GM19035 (cell line): Measurements from ENCODE around the gene PAXIP1.
A peak's percentile ranks its signal among the peaks of the same experiment; 100 is the strongest.
"Not testable (repeated sequence)": the region's sequence is repeated elsewhere in the genome, so short reads cannot be mapped to it uniquely, and the experiment has no call there.

Source experiments
- ATAC-seq: cut with Tn5 transposase; IDR thresholded peaks from one replicate; pipeline ENCODE4 v1.9.1; 2021; ENCODE audit not compliant: unreplicated experiment

Gene PAXIP1

GRCh38 chr7:154943906-154944305 lies 59.0 kb downstream of the PAXIP1 start:
- ATAC-seq: no peak

GRCh38 chr7:154942691-154943090 lies 60.2 kb downstream of the PAXIP1 start:
- ATAC-seq: no peak

GRCh38 chr7:154937837-154938236 lies 65.1 kb downstream of the PAXIP1 start:
- ATAC-seq: no peak

- not testable (repeated sequence) for ATAC-seq
Measured at GRCh38 chr7:154934353-154934952, 68.5 kb downstream of the PAXIP1 start.

- ATAC-seq: no peak
Measured at GRCh38 chr7:154931906-154932305, 71.0 kb downstream of the PAXIP1 start.

- no peak for ATAC-seq
Measured at GRCh38 chr7:154929006-154929726, 73.8 kb downstream of the PAXIP1 start.

GRCh38 chr7:154928136-154929005 lies 74.6 kb downstream of the PAXIP1 start:
- ATAC-seq: peak; percentile 91

- peak; percentile 43 for ATAC-seq
Measured at GRCh38 chr7:154927624-154928125, 75.2 kb downstream of the PAXIP1 start.

GRCh38 chr7:154922472-154922871 lies 80.5 kb downstream of the PAXIP1 start:
- ATAC-seq: not testable (repeated sequence)

GRCh38 chr7:154919344-154920225 lies 83.3 kb downstream of the PAXIP1 start:
- ATAC-seq: no peak

- no peak for ATAC-seq
Measured at GRCh38 chr7:154918741-154919140, 84.2 kb downstream of the PAXIP1 start.

- ATAC-seq: no peak
Measured at GRCh38 chr7:154918266-154918665, 84.7 kb downstream of the PAXIP1 start.

- ATAC-seq: no peak
Measured at GRCh38 chr7:154917808-154918160, 85.1 kb downstream of the PAXIP1 start.

GRCh38 chr7:154916856-154917807 lies 85.8 kb downstream of the PAXIP1 start:
- ATAC-seq: no peak

- no peak for ATAC-seq
Measured at GRCh38 chr7:154916381-154916780, 86.5 kb downstream of the PAXIP1 start.

GRCh38 chr7:154915600-154915999 lies 87.3 kb downstream of the PAXIP1 start:
- no peak for ATAC-seq

- no peak for ATAC-seq
Measured at GRCh38 chr7:154914996-154915380, 87.9 kb downstream of the PAXIP1 start.

- peak; percentile 26 for ATAC-seq
Measured at GRCh38 chr7:154914308-154914995, 88.5 kb downstream of the PAXIP1 start.
